ENCODE data around the gene CDK6.

- TF ChIP-seq, protein P1, sequence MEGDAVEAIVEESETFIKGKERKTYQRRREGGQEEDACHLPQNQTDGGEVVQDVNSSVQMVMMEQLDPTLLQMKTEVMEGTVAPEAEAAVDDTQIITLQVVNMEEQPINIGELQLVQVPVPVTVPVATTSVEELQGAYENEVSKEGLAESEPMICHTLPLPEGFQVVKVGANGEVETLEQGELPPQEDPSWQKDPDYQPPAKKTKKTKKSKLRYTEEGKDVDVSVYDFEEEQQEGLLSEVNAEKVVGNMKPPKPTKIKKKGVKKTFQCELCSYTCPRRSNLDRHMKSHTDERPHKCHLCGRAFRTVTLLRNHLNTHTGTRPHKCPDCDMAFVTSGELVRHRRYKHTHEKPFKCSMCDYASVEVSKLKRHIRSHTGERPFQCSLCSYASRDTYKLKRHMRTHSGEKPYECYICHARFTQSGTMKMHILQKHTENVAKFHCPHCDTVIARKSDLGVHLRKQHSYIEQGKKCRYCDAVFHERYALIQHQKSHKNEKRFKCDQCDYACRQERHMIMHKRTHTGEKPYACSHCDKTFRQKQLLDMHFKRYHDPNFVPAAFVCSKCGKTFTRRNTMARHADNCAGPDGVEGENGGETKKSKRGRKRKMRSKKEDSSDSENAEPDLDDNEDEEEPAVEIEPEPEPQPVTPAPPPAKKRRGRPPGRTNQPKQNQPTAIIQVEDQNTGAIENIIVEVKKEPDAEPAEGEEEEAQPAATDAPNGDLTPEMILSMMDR (IDR thresholded peaks at IDR 0.05), result no peak
- no peak for TF ChIP-seq POLR2A (IDR thresholded peaks at IDR 0.05)
- TF ChIP-seq POLR2AphosphoS5 (IDR thresholded peaks at IDR 0.05), result no peak
- no peak for TF ChIP-seq EP300 (IDR thresholded peaks at IDR 0.05; ENCODE audit: low read depth)
These were observed 112.4 kb downstream of the CDK6 start for GRCh38 chr7:92723943-92724342.

Data from transverse colon (tissue), 4 donors.